OCI-LY7 (cell line): ENCODE results near the gene METTL1. TPM values are rescaled to one million over a fixed set of nuclear protein-coding genes. Genes with fewer than 3 reads are reported as not detected.

Source experiments
- BruUV-seq: library from RNA; stranded (reverse); fragments of 400-500 nt; replicated peaks from 2 replicates; lab custom pipeline; 2021; lab: Mats Ljungman, UMichigan
- CTCF ChIA-PET: fragments of 300-600 bp; sonication (Branson Sonifier 250); formaldehyde crosslinking; loops from one replicate; lab custom pipeline; 2022; ENCODE audit warnings: antibody characterized with exemption; ENCODE audit not compliant: unreplicated experiment; lab: Charles Lee
- POLR2A ChIA-PET: fragments of 300-600 bp; sonication (Branson Sonifier 250); formaldehyde crosslinking; loops from one replicate; lab custom pipeline; 2022; ENCODE audit warnings: antibody characterized with exemption; lab: Charles Lee
- DNase-seq: peaks from one replicate; pipeline ENCODE4 v3.0.0-alpha.2; 2015; ENCODE audit warnings: low spot score
- H2AFZ ChIP-seq: fragments of 200-600 bp; sonication (generic), shearing (Covaris generic); 2 replicates; pipeline ENCODE4 v1.6.1; 2014; ENCODE audit warnings: mild to moderate bottlenecking, antibody characterized with exemption, low read length, moderate library complexity
- H3K27ac ChIP-seq: fragments of 200-600 bp; sonication (generic); 2 replicates; pipeline ENCODE4 v1.5.1; 2014; ENCODE audit warnings: mixed run types, low read depth, mild to moderate bottlenecking, moderate library complexity, low read length, inconsistent platforms; ENCODE audit not compliant: poor library complexity, severe bottlenecking
- H3K36me3 ChIP-seq: fragments of 200-600 bp; sonication (generic); 2 replicates; pipeline ENCODE4 v1.6.1; 2014; ENCODE audit warnings: mild to moderate bottlenecking, antibody characterized with exemption, low read length, moderate library complexity, mixed read lengths; ENCODE audit not compliant: insufficient read depth
- H3K4me1 ChIP-seq: fragments of 200-600 bp; sonication (generic); 2 replicates; pipeline ENCODE4 v1.5.1; 2014; ENCODE audit warnings: mild to moderate bottlenecking, low read length; ENCODE audit not compliant: insufficient read depth, poor library complexity, severe bottlenecking
- H3K4me2 ChIP-seq: fragments of 200-600 bp; sonication (generic); 2 replicates; pipeline ENCODE4 v1.6.1; 2014; ENCODE audit warnings: mild to moderate bottlenecking, low read length
- H3K4me3 ChIP-seq: fragments of 200-600 bp; sonication (generic); 2 replicates; pipeline ENCODE4 v1.5.1; 2014; ENCODE audit warnings: mild to moderate bottlenecking, low read depth, low read length; ENCODE audit not compliant: poor library complexity, severe bottlenecking
- H3K79me2 ChIP-seq: fragments of 200-600 bp; sonication (generic); 2 replicates; pipeline ENCODE4 v1.6.1; 2016; ENCODE audit warnings: low read depth, mild to moderate bottlenecking, low read length, moderate library complexity, mixed read lengths; ENCODE audit not compliant: insufficient read depth
- H3K9me2 ChIP-seq: fragments of 200-600 bp; sonication (generic); 2 replicates; pipeline ENCODE4 v1.6.1; 2016; ENCODE audit warnings: mild to moderate bottlenecking, low read length, mixed read lengths; ENCODE audit not compliant: insufficient read depth
- H3K9me3 ChIP-seq: fragments of 200-600 bp; sonication (generic); 2 replicates; pipeline ENCODE4 v1.6.1; 2014; ENCODE audit warnings: mild to moderate bottlenecking, mixed run types, low read length, mixed read lengths
- H4K20me1 ChIP-seq: fragments of 200-600 bp; sonication (generic); 2 replicates; pipeline ENCODE4 v1.6.1; 2014; ENCODE audit warnings: mild to moderate bottlenecking, antibody characterized with exemption, low read length, moderate library complexity, mixed read lengths; ENCODE audit not compliant: insufficient read depth
- EZH2phosphoT487 ChIP-seq: fragments of 200-600 bp; sonication (generic); IDR thresholded peaks from 2 replicates; pipeline ENCODE4 v1.6.1; 2018; ENCODE audit warnings: low read depth, borderline replicate concordance, mild to moderate bottlenecking, mixed run types, antibody characterized with exemption, low read length, moderate library complexity, mixed read lengths
- intact Hi-C: fragments of 100-400 bp; cut with micrococcal nuclease; formaldehyde crosslinking; loops from one replicate; pipeline ENCODE4 v1.10.0; 2022; ENCODE audit not compliant: unreplicated experiment
- total RNA-seq, 2 experiments: library from RNA; depleted of rRNA in 1 of 2; stranded (reverse); fragments of >200 nt in 1 of 2; shearing (Covaris generic) in 1 of 2; gene quantifications; 2 replicates each; pipeline ENCODE4 v1.2.3, GENCODE V29; 2014 to 2022
- TF ChIP-seq, protein P1 (sequence below): fragments of 200-600 bp; sonication (generic); conservative IDR thresholded peaks from 2 replicates; pipeline ENCODE4 v1.5.1; 2014; ENCODE audit warnings: mild to moderate bottlenecking, antibody characterized with exemption, low read length, moderate library complexity, mixed read lengths

METTL1 gene
- total RNA-seq, 2 experiments from 2014 or later: 22.2 to 23.6 TPM

DNA sequence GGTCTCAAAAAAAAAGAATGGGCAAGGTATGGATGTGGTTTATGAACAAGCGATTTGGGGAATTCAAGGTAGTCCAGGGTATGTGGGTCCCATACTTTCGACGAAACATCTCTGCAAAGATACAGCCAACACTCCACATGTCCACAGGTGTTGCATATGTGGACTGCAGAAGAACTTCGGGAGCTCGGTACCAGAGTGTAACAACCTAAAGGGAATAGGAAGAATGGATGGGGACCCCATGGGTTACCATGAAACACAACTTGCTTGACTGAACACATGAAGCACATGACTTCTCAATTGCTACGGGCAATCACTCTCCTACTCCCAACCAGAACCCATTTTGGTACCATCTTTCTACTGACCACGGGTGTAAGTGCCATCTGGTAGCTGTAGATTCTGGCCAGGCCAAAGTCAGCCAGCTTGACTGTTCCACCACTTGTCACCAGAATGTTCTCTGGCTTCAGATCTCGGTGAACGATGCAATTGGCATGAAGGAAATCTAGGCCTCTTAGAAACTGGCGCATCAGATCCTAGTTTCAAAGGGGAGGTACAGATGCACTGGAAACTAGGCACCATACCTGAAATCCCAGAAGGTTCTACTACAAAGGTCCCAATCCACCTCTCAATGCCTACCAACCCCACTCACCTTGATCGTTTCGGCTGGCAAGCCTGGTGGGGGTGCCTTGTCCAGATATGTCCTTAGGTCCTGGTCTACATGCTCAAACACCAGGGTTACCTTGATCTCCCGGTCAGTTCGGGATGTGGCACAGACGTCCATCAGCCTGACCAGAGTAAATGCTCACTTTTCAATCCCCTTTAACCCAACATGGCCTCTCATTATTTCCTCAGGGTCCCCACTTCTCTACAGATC lies 21.1 kb downstream of the METTL1 start:
- peak overlapping the region; percentile 42 for H3K27ac ChIP-seq
- no peak overlapping the region for H2AFZ ChIP-seq
- CTCF ChIA-PET: no interaction called here
- peaks cover 31% of the 10 kb centered on the region for H3K4me1 ChIP-seq
- POLR2A ChIA-PET: interaction anchor here (1.2 kb wide), 1 partner anchor 10 kb away, joined by 4 read pairs; no protein-coding TSS in a partner anchor
- no peaks in the 10 kb centered on the region for H4K20me1 ChIP-seq
- H3K9me2 ChIP-seq: no peaks in the 10 kb centered on the region
- no TSS peak for BruUV-seq
- TF ChIP-seq, protein P1, sequence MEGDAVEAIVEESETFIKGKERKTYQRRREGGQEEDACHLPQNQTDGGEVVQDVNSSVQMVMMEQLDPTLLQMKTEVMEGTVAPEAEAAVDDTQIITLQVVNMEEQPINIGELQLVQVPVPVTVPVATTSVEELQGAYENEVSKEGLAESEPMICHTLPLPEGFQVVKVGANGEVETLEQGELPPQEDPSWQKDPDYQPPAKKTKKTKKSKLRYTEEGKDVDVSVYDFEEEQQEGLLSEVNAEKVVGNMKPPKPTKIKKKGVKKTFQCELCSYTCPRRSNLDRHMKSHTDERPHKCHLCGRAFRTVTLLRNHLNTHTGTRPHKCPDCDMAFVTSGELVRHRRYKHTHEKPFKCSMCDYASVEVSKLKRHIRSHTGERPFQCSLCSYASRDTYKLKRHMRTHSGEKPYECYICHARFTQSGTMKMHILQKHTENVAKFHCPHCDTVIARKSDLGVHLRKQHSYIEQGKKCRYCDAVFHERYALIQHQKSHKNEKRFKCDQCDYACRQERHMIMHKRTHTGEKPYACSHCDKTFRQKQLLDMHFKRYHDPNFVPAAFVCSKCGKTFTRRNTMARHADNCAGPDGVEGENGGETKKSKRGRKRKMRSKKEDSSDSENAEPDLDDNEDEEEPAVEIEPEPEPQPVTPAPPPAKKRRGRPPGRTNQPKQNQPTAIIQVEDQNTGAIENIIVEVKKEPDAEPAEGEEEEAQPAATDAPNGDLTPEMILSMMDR: no peak
- no peak for TF ChIP-seq EZH2phosphoT487
- peaks cover 56% of the 10 kb centered on the region for H3K36me3 ChIP-seq
- DNase-seq: no peak
- H3K79me2 ChIP-seq: peaks cover 32% of the 10 kb centered on the region
- peak overlapping the region; percentile 92 for H3K4me3 ChIP-seq
- H3K9me3 ChIP-seq: no peaks in the 10 kb centered on the region
- intact Hi-C loops: loop anchor here (5.0 kb wide), 2 partner anchors 228 to 508 kb away; partner anchors contain the start of genes DDIT3 and MBD6
- H3K4me2 ChIP-seq: peak overlapping the region; percentile 89

DNA sequence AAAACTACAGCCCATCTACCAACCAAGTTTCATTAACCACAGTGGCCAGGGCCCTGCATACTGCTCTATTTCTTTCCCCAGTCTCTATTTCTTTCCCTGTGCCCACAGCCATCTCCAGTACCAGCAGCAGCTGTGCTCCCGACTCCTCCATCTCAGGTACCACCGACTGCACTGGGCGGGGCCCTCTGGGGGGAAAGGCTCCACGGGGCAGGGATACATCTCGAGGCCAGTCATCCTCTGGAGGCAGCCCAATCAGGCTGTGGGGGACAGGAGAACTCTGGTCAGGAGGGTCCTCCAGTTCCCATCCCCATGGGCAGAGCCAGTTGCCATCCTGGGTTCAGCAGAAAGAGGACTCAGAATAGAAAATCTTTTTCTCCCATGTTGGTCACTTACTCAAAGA lies 22.8 kb downstream of the METTL1 start:
- H4K20me1 ChIP-seq: no peaks in the 10 kb centered on the region
- H3K4me3 ChIP-seq: no peak overlapping the region
- H3K27ac ChIP-seq: no peak overlapping the region
- H3K4me1 ChIP-seq: peaks cover 36% of the 10 kb centered on the region
- no peak overlapping the region for H3K4me2 ChIP-seq
- no TSS peak for BruUV-seq
- no peak for DNase-seq
- POLR2A ChIA-PET: no interaction called here
- no peak overlapping the region for H2AFZ ChIP-seq
- intact Hi-C loops: no loop called here
- H3K79me2 ChIP-seq: peaks cover 32% of the 10 kb centered on the region
- TF ChIP-seq, protein P1: no peak
- no peak for TF ChIP-seq EZH2phosphoT487
- H3K36me3 ChIP-seq: peaks cover 65% of the 10 kb centered on the region
- no peaks in the 10 kb centered on the region for H3K9me3 ChIP-seq
- no peaks in the 10 kb centered on the region for H3K9me2 ChIP-seq
- CTCF ChIA-PET: no interaction called here

DNA sequence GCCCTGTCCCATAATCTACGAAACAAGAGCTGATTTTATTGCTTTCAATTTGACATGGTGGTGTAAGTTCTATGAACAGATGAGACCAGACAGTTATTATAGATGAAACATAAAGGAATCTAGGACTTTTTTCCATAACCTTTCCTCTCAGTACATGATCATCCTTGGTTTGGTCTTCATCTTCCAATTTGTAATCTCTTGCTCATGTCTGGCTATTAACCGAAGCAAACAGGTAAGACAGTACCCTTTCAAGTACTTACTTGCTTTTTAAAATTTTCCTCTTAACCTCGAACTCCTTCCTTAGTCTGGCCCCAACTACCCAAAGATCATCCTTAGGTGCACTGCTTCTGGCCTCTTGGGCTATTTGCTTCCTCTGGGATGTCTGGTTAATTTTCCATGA lies 25.9 kb downstream of the METTL1 start:
- no TSS peak for BruUV-seq
- H3K9me2 ChIP-seq: no peaks in the 10 kb centered on the region
- intact Hi-C loops: no loop called here
- no peak overlapping the region for H3K4me3 ChIP-seq
- peaks cover 59% of the 10 kb centered on the region for H3K36me3 ChIP-seq
- no peak overlapping the region for H3K27ac ChIP-seq
- no peaks in the 10 kb centered on the region for H4K20me1 ChIP-seq
- no peak overlapping the region for H3K4me2 ChIP-seq
- peaks cover 37% of the 10 kb centered on the region for H3K4me1 ChIP-seq
- TF ChIP-seq, protein P1: no peak
- no peak for TF ChIP-seq EZH2phosphoT487
- no peak for DNase-seq
- H3K9me3 ChIP-seq: no peaks in the 10 kb centered on the region
- H2AFZ ChIP-seq: no peak overlapping the region
- peaks cover 21% of the 10 kb centered on the region for H3K79me2 ChIP-seq
- ChIA-PET CTCF (no interaction called here), POLR2A (interaction anchor here (1.3 to 1.4 kb wide), 2 partner anchors 8 to 11 kb away, joined by 3 read pairs; no protein-coding TSS in a partner anchor)
